ENCODE data around the gene AMPD2.

The AMPD2 gene

GRCh38 chr1:109617291-109617801 is 2.3 kb upstream of the AMPD2 start:
- DNase-seq, result no peak

DNA sequence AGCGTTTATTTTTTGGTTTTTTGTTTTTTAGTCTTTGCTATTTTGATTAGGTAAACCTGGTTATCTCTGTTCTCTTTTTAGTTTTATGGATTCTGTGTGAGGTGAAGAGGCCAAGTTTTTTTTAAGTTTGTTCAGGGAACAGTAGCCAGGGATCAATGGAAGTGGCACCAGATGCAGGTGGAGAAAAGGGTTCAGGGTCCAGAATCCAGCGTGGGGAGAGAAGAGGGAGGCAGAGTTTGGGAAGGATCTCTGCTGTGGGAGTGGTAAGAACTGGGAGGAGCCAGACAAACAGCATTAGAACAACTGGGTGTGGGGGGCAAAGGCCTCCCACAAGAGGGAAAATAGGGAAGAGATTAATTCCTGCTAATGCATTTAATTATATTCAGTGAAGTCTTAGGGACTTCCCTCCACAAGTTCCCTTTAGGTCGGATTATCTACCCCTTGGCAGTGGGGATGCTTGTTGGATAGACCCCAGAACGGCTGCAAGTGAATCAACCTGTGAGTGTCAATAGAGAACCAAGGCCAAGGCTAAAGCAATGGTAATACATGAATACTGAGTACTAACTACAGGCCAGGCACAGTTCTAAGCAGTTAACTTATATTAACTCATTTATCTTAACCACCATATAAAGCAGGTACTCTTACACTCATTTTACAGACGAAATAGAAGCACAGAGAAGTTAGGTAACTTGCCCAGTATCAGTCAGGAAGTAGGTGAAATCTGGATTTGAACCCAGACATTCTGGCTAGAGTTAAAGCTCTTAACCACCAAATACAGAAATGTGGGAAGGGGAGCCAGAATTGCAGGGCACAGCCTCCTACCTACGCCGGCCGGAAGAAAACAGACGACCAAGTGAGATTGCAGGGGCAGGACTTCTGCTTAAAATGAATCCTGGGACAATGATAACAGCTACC is 719 bp upstream of the AMPD2 start:
- no peak for DNase-seq

GRCh38 chr1:109620401-109620791 is 759 bp downstream of the AMPD2 start:
- DNase-seq, result no peak

GRCh38 chr1:109620841-109621286 is 1.2 kb downstream of the AMPD2 start:
- DNase-seq, result peak; percentile 99

DNA sequence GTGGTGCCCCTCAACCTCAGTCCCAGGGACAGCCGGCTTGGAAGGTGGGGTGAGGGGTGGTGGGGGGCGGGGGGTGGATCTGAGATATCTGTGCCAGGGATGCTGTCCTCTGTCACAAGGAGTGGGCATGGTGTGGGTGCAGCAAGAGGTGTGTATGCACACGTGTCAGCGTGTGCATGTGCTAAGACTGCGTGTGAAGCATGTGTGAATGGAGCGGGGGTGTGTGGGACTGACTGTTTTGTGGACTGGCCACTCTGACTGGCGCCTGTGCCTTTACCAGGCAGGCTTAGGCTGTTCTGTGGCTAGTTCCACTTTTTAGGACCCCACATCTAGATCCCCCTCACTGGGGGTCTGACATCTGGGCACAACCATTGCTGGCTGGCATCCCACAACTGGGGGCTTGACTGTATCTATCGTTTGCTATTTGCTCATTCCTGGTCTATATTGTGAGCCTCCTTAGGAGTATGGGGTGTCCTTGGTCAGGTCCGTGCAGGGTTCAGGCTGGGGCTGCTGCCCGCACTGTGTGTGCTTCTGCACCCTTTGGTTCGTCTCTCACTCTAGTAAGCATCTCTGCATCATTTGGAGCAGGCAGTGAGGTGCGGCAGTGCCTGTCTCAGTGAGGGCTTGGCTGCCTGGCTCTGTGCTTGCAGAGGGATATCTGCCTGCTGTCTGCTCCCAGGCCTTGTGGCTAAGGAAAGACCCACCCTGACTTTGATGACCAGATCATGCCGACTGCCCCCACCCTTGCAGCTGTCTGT is 1.9 kb downstream of the AMPD2 start:
- DNase-seq, result no peak

DNA sequence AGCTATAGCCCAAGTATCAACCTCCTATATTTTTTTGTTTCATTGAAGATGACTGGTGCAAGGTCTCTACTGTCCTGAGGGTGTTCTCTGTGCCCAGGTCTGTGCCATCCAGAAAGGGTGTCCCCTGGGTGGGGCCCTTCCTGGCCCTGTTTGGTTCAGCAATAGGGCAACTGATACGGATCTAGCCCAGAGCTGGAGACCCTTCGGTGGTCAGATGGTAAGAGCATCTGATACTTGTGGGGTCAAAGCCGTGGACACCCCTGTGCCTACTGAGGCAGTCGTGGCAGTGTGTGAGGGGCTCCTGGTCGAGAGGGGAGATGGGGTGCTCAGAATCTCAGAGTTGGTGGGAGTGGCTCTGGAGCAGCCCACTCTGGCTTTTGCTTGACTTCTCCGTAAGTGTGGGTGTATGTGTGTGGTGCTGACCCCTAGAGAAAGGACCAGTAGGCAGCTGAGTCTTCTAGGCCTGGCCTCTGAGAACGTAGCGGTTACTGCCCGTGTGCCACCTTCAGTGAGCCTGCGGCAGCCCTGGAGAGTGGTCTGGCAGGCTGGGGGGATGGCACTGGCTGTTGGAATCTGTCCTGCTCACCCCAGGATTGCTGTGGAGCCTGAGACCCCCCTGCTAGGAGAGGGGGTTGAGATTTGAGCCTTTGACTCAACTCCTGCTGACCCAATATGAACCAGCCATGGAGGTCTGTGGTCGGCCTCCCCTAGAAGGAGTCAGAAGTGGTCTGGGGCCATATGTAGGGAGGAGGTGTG is 2.7 kb downstream of the AMPD2 start:
- no peak for DNase-seq

GRCh38 chr1:109622895-109623294 is 3.3 kb downstream of the AMPD2 start:
- DNase-seq, result no peak

DNA sequence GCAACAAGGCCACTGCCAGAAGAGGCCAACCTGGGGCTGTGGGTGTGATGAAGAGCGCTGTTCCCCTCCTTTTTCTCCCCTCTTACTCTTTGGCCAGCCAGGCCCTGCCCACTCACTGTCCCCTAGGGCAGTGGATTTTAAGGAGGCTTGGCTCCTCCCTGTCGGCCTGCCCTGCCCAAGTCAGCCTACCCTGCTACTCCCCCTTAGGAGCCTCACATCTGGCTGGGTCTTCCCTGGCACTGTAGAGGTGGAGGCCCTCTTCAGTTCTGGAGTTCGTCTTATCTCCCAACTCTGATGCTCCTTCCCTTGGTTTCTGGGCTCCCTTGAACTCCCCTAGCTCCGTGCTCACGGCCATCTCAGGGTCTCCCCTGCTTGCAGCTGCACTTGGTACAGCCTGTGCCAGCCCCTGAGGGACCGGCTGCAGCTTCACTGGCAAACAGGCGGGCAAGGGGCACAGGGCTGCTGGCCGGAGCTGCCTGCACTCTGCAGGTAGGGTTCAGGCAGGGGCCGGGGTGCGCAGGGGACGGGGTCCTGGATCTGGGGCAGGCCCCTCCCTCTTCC is 4.0 kb downstream of the AMPD2 start:
- no peak for DNase-seq

DNA sequence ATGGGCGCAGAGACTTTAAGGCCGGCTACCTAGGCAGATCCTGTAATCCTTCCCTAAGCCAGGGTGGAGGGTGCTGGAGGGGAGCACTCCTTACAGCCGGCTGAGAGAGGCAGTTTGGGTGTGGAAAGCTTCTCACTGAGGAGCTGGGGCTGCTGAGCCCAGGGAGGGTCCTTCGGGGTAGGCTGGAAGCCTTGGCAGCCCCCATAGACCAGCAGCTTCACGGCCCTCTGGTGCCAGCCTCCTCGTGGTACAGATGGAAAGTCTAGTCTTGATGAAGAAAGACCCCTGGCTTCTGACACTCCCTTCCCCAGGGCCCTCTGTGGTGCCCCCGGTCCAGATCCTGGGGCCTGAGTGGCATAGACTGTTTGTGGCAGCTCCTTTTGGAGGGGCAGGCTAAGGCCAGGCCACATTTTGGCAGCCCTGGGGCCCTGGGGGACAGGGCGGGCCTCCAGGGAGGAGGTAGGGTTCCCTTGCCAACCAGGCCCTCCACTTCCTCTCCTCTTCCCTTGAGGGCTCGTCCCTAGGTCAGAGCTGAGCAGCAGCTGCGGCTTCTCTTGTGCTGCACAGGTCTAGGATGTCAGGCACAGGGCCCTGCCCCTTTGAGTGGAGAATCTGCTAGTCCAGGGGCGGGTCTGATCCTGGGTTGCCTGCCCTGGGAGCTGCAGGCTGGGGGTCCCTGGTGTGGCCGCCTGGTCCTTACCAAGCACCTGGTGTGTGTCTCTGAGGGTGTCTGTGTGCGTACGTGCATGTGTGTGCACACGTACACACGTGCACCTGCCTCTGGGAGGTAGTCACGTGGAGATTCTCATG is 4.8 kb downstream of the AMPD2 start:
- DNase-seq, result no peak

GRCh38 chr1:109625176-109625575 is 5.5 kb downstream of the AMPD2 start:
- DNase-seq, result no peak

DNA sequence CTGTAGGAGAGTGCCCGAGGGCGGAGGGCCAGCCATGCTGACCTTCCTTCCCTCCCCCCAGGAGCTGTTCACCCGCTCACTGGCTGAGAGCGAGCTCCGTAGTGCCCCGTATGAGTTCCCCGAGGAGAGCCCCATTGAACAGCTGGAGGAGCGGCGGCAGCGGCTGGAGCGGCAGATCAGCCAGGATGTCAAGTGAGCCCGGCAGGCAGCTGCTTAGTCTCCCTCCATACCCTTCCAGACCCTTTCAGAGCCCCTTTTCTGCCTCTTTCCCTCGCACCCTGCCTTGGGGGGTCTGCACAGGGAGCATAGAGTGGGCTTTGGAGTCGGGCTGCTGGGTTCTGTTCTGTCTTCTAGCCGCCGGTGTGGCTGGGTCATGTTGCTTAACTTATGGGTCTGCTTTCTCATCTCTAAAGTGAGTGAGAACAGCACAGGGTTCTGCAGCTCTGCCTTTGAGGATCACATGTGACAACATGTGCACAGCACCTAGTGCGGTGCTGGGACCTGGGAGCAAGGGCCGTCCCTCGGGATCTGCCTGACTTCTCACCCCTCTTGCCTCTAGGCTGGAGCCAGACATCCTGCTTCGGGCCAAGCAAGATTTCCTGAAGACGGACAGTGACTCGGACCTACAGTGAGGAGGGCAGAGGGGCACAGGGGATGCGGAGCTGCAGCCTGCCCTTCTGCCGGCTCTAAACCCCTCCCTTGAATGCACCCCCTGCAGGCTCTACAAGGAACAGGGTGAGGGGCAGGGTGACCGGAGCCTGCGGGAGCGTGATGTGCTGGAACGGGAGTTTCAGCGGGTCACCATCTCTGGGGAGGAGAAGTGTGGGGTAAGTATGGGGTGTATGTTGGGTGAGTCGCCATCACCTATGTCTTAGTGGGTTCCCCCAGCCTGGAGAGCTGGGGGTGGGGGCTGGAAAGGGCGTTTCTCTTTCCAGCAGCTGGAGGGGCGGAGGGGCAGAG is 6.2 kb downstream of the AMPD2 start:
- no peak for DNase-seq

DNA sequence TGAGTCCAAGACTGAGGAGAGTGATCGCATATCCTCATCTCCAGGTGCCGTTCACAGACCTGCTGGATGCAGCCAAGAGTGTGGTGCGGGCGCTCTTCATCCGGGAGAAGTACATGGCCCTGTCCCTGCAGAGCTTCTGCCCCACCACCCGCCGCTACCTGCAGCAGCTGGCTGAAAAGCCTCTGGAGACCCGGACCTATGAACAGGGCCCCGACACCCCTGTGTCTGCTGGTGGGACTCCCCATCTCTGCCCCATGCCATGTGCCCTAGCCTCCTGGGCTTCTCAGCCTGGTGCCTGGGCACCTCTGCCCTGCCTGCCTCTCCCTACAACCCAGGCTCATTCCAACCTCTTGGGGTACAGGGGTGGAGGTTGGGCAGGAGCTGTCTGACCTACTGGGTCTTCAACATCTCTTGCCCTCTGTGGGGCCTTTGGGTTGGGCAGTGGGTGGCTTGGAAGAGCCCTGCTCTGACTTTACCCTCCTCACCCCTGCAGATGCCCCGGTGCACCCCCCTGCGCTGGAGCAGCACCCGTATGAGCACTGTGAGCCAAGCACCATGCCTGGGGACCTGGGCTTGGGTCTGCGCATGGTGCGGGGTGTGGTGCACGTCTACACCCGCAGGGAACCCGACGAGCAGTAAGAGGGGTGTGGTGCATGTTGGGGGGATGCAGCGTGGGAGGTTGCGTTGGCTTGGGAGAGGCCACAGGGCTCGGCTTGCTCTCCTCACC is 7.2 kb downstream of the AMPD2 start:
- no peak for DNase-seq

DNA sequence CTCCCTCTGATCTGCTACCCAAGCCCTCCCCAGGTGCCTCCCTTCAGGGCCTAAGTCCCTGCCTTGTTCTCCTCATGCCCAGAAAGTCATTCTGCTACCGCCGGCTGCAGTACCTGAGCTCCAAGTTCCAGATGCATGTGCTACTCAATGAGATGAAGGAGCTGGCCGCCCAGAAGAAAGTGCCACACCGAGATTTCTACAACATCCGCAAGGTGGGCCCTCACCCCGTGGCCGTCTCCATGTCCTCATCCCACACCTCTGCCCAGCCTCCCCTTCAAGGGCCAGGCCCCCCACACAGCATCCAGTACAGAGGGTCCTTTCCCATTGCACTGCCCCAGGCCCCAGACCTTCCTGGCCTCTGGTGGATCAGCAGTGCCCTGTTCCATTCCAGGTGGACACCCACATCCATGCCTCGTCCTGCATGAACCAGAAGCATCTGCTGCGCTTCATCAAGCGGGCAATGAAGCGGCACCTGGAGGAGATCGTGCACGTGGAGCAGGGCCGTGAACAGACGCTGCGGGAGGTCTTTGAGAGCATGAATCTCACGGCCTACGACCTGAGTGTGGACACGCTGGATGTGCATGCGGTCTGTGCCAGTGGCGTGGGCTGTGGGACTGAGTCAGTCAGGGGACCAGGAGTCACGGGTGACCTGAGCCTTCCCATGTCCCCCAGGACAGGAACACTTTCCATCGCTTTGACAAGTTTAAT is 8.2 kb downstream of the AMPD2 start:
- no peak for DNase-seq

DNA sequence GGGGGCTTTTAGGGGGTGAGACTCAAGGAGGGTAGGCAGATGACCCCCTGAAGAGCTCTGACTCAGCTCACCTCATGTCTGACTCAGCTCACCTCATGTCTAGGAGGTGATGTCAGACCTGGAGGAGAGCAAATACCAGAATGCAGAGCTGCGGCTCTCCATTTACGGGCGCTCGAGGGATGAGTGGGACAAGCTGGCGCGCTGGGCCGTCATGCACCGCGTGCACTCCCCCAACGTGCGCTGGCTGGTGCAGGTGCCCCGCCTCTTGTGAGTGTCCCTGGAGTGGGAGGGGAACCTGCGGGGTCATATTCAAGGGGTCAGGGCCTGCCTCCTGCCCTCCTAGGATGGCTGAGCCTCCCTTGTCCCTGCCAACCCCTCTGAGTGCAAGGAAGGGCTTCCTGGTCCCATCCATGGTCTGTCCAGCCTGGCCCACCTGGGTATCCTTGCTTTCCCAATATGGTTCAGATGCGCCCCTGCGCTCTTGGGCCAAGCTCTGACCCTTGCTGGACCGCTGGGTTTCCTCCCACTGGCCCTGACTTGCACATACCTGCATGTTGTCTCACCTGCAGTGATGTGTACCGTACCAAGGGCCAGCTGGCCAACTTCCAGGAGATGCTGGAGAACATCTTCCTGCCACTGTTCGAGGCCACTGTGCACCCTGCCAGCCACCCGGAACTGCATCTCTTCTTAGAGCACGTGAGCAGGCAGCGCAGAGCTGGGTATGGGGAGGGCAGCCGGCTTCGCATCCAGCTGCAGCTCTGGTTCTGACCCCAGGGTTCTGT is 9.1 kb downstream of the AMPD2 start:
- no peak for DNase-seq

DNA sequence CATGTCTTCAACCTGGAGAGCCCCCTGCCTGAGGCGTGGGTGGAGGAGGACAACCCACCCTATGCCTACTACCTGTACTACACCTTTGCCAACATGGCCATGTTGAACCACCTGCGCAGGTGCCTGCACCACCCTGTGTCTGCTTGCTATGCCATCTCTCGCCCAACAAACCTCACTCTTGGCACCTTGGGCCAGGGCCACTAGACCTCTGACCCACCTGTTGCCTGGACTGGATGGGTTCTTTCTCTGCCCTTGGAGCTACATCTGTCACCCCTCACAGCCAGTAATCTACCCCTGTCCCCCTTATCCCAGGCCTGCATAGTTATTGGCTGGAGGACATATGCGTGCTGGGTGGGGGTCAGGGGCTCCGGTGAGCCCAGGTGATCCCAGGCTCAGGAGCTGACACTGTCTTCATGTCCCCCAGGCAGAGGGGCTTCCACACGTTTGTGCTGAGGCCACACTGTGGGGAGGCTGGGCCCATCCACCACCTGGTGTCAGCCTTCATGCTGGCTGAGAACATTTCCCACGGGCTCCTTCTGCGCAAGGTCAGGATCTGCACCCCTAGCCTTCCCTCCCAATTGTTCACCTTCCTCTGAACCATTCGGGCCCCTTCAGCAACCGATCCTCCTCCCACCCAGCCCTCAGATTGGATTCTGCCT is 9.9 kb downstream of the AMPD2 start:
- DNase-seq, result no peak

GRCh38 chr1:109630081-109630897 is 10.7 kb downstream of the AMPD2 start:
- no peak for DNase-seq
